PC-9 (cell line): Measurements from ENCODE around the gene RITA1. TPM values are rescaled to one million over a fixed set of nuclear protein-coding genes. Genes with fewer than 3 reads are reported as not detected.

Experiments
- BruUV-seq: library from RNA; stranded (reverse); fragments of 400-500 nt; replicated peaks from 2 replicates; lab custom pipeline; 2021; lab: Mats Ljungman, UMichigan
- CTCF ChIA-PET: fragments of 300-600 bp; sonication (Branson Sonifier 250); formaldehyde crosslinking; loops from one replicate; lab custom pipeline; 2022; ENCODE audit warnings: antibody characterized with exemption; lab: Charles Lee
- POLR2A ChIA-PET: fragments of 300-600 bp; sonication (Branson Sonifier 250); formaldehyde crosslinking; loops from one replicate; lab custom pipeline; 2022; ENCODE audit warnings: antibody characterized with exemption; ENCODE audit not compliant: unreplicated experiment; lab: Charles Lee
- DNase-seq, 2 experiments: peaks; one replicate each; pipeline versions ENCODE4 v3.0.0 to v3.0.0-alpha.2; 2015 to 2022; ENCODE audit warnings: mixed read lengths in 1 of 2
- H2AFZ ChIP-seq: fragments of 200-600 bp; sonication (generic); 2 replicates; pipeline ENCODE4 v1.8.1; 2017; ENCODE audit warnings: antibody characterized with exemption
- H3F3A ChIP-seq: fragments of 200-600 bp; sonication (generic); 2 replicates; pipeline ENCODE4 v1.8.1; 2017; ENCODE audit warnings: antibody characterized with exemption, mild to moderate bottlenecking, low read depth; ENCODE audit not compliant: insufficient read depth
- H3K27ac ChIP-seq: fragments of 200-600 bp; sonication (generic); 2 replicates; pipeline ENCODE4 v1.6.1; 2016; ENCODE audit warnings: mixed run types
- H3K27me3 ChIP-seq: fragments of 200-600 bp; sonication (generic); 2 replicates; pipeline ENCODE4 v1.6.1; 2016; ENCODE audit warnings: low read depth, mixed run types; ENCODE audit not compliant: insufficient read depth
- H3K36me3 ChIP-seq: fragments of 200-600 bp; sonication (generic); 2 replicates; pipeline ENCODE4 v1.6.1; 2016; ENCODE audit warnings: low read depth, mixed run types
- H3K4me1 ChIP-seq: fragments of 200-600 bp; sonication (generic); replicated peaks from 2 replicates; pipeline ENCODE4 v1.6.1; 2016; ENCODE audit warnings: mixed run types; ENCODE audit not compliant: insufficient read depth
- H3K4me2 ChIP-seq: fragments of 200-600 bp; sonication (generic); 2 replicates; pipeline ENCODE4 v1.6.1; 2017; ENCODE audit warnings: mixed run types
- H3K4me3 ChIP-seq: fragments of 200-600 bp; sonication (generic); 2 replicates; pipeline ENCODE4 v1.6.1; 2016; ENCODE audit warnings: mixed run types
- H3K79me2 ChIP-seq: fragments of 200-600 bp; sonication (generic); 2 replicates; pipeline ENCODE4 v1.6.1; 2017; ENCODE audit warnings: low read depth, mixed run types
- H3K9me2 ChIP-seq: fragments of 200-600 bp; sonication (generic); 2 replicates; pipeline ENCODE4 v1.8.1; 2017; ENCODE audit warnings: mild to moderate bottlenecking; ENCODE audit not compliant: insufficient read depth
- H3K9me3 ChIP-seq: fragments of 200-600 bp; sonication (generic); 2 replicates; pipeline ENCODE4 v1.8.1; 2016; ENCODE audit warnings: low read depth; ENCODE audit not compliant: insufficient read depth
- H4K20me1 ChIP-seq: fragments of 200-600 bp; sonication (generic); 2 replicates; pipeline ENCODE4 v1.8.1; 2017; ENCODE audit not compliant: insufficient read depth
- EZH2 ChIP-seq: fragments of 200-600 bp; sonication (generic); IDR thresholded peaks from 2 replicates; pipeline ENCODE4 v1.8.0; 2017; ENCODE audit warnings: antibody characterized with exemption, low read depth
- intact Hi-C: fragments of 100-400 bp; cut with micrococcal nuclease; formaldehyde crosslinking; loops from one replicate; pipeline ENCODE4 v1.10.0; 2022; ENCODE audit not compliant: unreplicated experiment
- total RNA-seq: library from RNA; stranded (reverse); gene quantifications from 2 replicates; pipeline ENCODE4 v1.2.3, GENCODE V29; 2021
- TF ChIP-seq, protein P1 (sequence below): fragments of 200-600 bp; sonication (generic); conservative IDR thresholded peaks from 2 replicates; pipeline ENCODE4 v1.6.1; 2017; ENCODE audit warnings: mixed run types, antibody characterized with exemption, mild to moderate bottlenecking, moderate library complexity

The RITA1 gene
- total RNA-seq, 1 experiment from 2014 or later, result 16.1 TPM

GRCh38 chr12:113189361-113189760 lies 3.8 kb downstream of the RITA1 start:
- Histone ChIP-seq H3K4me1 (peaks cover 33% of the 10 kb centered on the region), H3K4me2 (no peak overlapping the region), H3K79me2 (peaks cover 24% of the 10 kb centered on the region), H3F3A (peaks cover 62% of the 10 kb centered on the region), H3K4me3 (no peak overlapping the region), H3K9me3 (no peaks in the 10 kb centered on the region), H3K27me3 (no peaks in the 10 kb centered on the region), H3K27ac (0 out of 2 replicates have a peak overlapping the region, but pooled peaks have one; percentile 12), H3K36me3 (peaks cover 15% of the 10 kb centered on the region), H4K20me1 (0 out of 2 replicates have a peak, but pooled peaks cover under 1% of the 10 kb centered on the region), H3K9me2 (no peaks in the 10 kb centered on the region), H2AFZ (no peak overlapping the region)
- BruUV-seq, result no TSS peak
- DNase-seq, result peak in 1 of 2 experiments; percentile 80
- ChIA-PET CTCF (interaction anchor here (0.7 kb wide), 2 partner anchors 113 to 1161 kb away, joined by 3 to 12 read pairs; no protein-coding TSS in a partner anchor), POLR2A (interaction anchor here (0.5 kb wide), 1 partner anchor 17 kb away, joined by 32 read pairs; no protein-coding TSS in a partner anchor)
- intact Hi-C loops, result no loop called here
- TF ChIP-seq EZH2, result no peak
- TF ChIP-seq, protein P1, sequence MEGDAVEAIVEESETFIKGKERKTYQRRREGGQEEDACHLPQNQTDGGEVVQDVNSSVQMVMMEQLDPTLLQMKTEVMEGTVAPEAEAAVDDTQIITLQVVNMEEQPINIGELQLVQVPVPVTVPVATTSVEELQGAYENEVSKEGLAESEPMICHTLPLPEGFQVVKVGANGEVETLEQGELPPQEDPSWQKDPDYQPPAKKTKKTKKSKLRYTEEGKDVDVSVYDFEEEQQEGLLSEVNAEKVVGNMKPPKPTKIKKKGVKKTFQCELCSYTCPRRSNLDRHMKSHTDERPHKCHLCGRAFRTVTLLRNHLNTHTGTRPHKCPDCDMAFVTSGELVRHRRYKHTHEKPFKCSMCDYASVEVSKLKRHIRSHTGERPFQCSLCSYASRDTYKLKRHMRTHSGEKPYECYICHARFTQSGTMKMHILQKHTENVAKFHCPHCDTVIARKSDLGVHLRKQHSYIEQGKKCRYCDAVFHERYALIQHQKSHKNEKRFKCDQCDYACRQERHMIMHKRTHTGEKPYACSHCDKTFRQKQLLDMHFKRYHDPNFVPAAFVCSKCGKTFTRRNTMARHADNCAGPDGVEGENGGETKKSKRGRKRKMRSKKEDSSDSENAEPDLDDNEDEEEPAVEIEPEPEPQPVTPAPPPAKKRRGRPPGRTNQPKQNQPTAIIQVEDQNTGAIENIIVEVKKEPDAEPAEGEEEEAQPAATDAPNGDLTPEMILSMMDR, result no peak

DNA sequence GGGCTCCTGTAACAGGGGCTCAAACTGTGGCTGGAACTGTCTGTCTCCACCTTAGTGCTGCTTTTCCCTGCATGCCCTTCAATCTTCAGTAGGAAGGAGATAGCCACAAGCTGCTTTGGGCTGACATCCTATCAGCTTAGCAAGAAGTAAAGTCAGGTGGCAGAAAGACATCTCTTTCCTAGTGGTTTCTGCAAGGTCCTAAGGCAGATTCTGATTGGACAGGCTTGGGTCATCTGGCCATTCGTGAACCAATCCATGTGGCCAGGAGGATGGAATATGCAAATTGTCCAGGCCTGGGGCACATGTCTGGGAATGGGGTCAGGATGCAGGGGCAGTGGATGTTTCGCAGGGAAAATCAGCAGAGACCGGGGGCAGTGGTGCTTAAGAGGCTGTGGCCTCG lies 5.2 kb downstream of the RITA1 start:
- no TSS peak for BruUV-seq

GRCh38 chr12:113191227-113191626 lies 5.7 kb downstream of the RITA1 start:
- Histone ChIP-seq H3F3A (peaks cover 67% of the 10 kb centered on the region), H3K4me3 (no peak overlapping the region), H4K20me1 (no peaks in the 10 kb centered on the region), H3K4me2 (no peak overlapping the region), H2AFZ (no peak overlapping the region), H3K4me1 (peaks cover 39% of the 10 kb centered on the region), H3K9me3 (no peaks in the 10 kb centered on the region), H3K27me3 (no peaks in the 10 kb centered on the region), H3K27ac (no peak overlapping the region), H3K79me2 (peaks cover 15% of the 10 kb centered on the region), H3K9me2 (no peaks in the 10 kb centered on the region), H3K36me3 (peaks cover 15% of the 10 kb centered on the region)
- TF ChIP-seq, protein P1, result no peak
- TF ChIP-seq EZH2, result no peak
- BruUV-seq, result no TSS peak
- CTCF ChIA-PET, result interaction anchor here (0.5 kb wide), 1 partner anchor 25 kb away, joined by 3 read pairs; no protein-coding TSS in a partner anchor
- DNase-seq, result no peak
- POLR2A ChIA-PET, result no interaction called here
- intact Hi-C loops, result no loop called here

More for the DNA sequence above, 5.2 kb downstream of the RITA1 start:
- no peak for DNase-seq
- H3K9me2 ChIP-seq, result no peaks in the 10 kb centered on the region
- H3K36me3 ChIP-seq, result peaks cover 15% of the 10 kb centered on the region
- H3K27me3 ChIP-seq, result no peaks in the 10 kb centered on the region
- POLR2A ChIA-PET, result no interaction called here
- TF ChIP-seq, protein P1, result no peak
- TF ChIP-seq EZH2, result no peak
- H3K4me2 ChIP-seq, result no peak overlapping the region
- H3K9me3 ChIP-seq, result no peaks in the 10 kb centered on the region
- H4K20me1 ChIP-seq, result no peaks in the 10 kb centered on the region
- peaks cover 42% of the 10 kb centered on the region for H3K4me1 ChIP-seq
- intact Hi-C loops, result no loop called here
- H3K4me3 ChIP-seq, result no peak overlapping the region
- H3K79me2 ChIP-seq, result peaks cover 20% of the 10 kb centered on the region
- H3K27ac ChIP-seq, result no peak overlapping the region
- H2AFZ ChIP-seq, result no peak overlapping the region
- CTCF ChIA-PET, result interaction anchor here (0.5 kb wide), 1 partner anchor 24 kb away, joined by 3 read pairs; no protein-coding TSS in a partner anchor
- H3F3A ChIP-seq, result peaks cover 68% of the 10 kb centered on the region
